ENCODE measurements around the gene ARL15.

Gene ARL15

DNA sequence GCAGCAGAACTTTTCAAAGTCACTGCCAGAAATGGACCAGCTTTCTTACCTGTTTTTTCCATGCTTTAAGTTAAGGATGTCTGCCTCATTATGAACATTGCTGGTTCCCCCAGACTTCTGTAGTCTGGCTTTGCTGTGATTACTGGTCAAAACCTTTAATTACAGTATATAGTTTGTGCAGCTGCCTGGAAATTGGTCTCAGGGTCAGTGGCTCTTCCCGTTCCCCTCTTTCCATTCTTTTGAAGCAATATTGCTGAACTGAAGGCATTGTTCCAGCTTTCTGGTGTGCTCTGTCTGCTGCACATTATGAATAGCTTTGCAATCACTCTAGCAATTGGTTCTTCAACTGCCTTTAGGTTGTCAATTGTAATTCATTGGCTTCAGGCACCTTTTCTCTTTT is 206.5 kb downstream of the ARL15 start:
- Histone ChIP-seq H3K4me2 (ENCODE audit: low read length) (no peak overlapping the region), H4K91ac (ENCODE audit: low read depth, low read length) (no peak overlapping the region), H4K12ac (ENCODE audit: low read depth, low read length) (no peak overlapping the region), H2BK5ac (ENCODE audit: low read depth, low read length, poor library complexity) (no peak overlapping the region), H3K27ac (ENCODE audit: low read depth, low read length) (no peak overlapping the region), H3K18ac (ENCODE audit: low read length) (no peak overlapping the region), H3K14ac (ENCODE audit: low read length) (no peak overlapping the region), H3K4me3 (ENCODE audit: low read depth, low read length) (no peak overlapping the region), H2AFZ (ENCODE audit: insufficient read depth, low read length, poor library complexity) (no peak overlapping the region), H3K9me3 (ENCODE audit: insufficient read depth, low read depth, low read length) (no peaks in the 10 kb centered on the region), H3K27me3 (ENCODE audit: insufficient read depth, low read length) (no peaks in the 10 kb centered on the region), H2BK12ac (ENCODE audit: low read length) (no peak overlapping the region), H3K36me3 (ENCODE audit: control insufficient read depth in 1 of 2, insufficient read depth in 2 of 2, low read length in 2 of 2) (no peaks in the 10 kb centered on the region), H2BK120ac (ENCODE audit: insufficient read depth, low read length, poor library complexity) (no peak overlapping the region), H2AK5ac (ENCODE audit: low read length) (no peak overlapping the region), H3K23ac (ENCODE audit: low read length) (no peak overlapping the region), H3K9ac (ENCODE audit: low read length) (no peak overlapping the region), H3K79me2 (ENCODE audit: control insufficient read depth, insufficient read depth, low read length, poor library complexity) (no peaks in the 10 kb centered on the region), H3K4ac (ENCODE audit: low read depth, low read length) (no peak overlapping the region), H3K79me1 (ENCODE audit: low read length) (no peaks in the 10 kb centered on the region), H4K8ac (ENCODE audit: low read depth, low read length) (no peak overlapping the region), H3K4me1 (ENCODE audit: control insufficient read depth in 1 of 2, insufficient read depth in 2 of 2, low read length in 2 of 2) (no peaks in the 10 kb centered on the region)
- WGBS (ENCODE audit: extremely low coverage, insufficient coverage, insufficient read length) = no CpG with 5 or more reads among the region's 1 CpG
- DNase-seq = no peak

DNA sequence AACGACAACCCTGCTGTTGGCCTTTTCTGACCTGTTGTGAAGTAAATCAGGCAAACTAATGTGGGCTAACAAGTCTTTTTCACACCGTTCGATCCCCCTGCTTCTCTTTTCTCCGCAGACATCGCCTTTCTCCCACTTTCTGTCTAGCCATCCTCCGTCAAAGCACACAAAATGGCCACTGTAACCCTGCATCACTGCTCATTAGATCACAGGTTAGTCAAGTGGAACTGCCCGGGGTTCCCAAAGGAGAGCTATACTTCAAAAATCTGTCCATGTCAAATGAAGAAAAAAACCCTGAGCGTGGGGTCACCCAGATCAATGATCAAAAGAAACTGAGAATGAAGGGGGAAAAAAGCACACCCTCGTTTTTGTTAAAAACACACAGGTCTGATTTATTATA is 212.1 kb downstream of the ARL15 start:
- H2BK5ac ChIP-seq (ENCODE audit: low read depth, low read length, poor library complexity) = no peak overlapping the region
- no peak overlapping the region for H3K9ac ChIP-seq (ENCODE audit: low read length)
- H3K4me3 ChIP-seq (ENCODE audit: low read depth, low read length) = no peak overlapping the region
- no peaks in the 10 kb centered on the region for H3K9me3 ChIP-seq (ENCODE audit: insufficient read depth, low read depth, low read length)
- no peak overlapping the region for H4K12ac ChIP-seq (ENCODE audit: low read depth, low read length)
- H3K79me2 ChIP-seq (ENCODE audit: control insufficient read depth, insufficient read depth, low read length, poor library complexity) = no peaks in the 10 kb centered on the region
- H2AFZ ChIP-seq (ENCODE audit: insufficient read depth, low read length, poor library complexity) = no peak overlapping the region
- H4K91ac ChIP-seq (ENCODE audit: low read depth, low read length) = no peak overlapping the region
- H3K4ac ChIP-seq (ENCODE audit: low read depth, low read length) = no peak overlapping the region
- H3K79me1 ChIP-seq (ENCODE audit: low read length) = no peaks in the 10 kb centered on the region
- no peak overlapping the region for H4K8ac ChIP-seq (ENCODE audit: low read depth, low read length)
- no peaks in the 10 kb centered on the region for H3K27me3 ChIP-seq (ENCODE audit: insufficient read depth, low read length)
- no peak overlapping the region for H2AK5ac ChIP-seq (ENCODE audit: low read length)
- no peak overlapping the region for H2BK12ac ChIP-seq (ENCODE audit: low read length)
- no peak overlapping the region for H3K23ac ChIP-seq (ENCODE audit: low read length)
- no CpG with 5 or more reads among the region's 9 CpGs for WGBS (ENCODE audit: extremely low coverage, insufficient coverage, insufficient read length)
- H3K14ac ChIP-seq (ENCODE audit: low read length) = no peak overlapping the region
- no peak overlapping the region for H3K27ac ChIP-seq (ENCODE audit: low read depth, low read length)
- no peak overlapping the region for H3K4me2 ChIP-seq (ENCODE audit: low read length)
- no peak overlapping the region for H3K18ac ChIP-seq (ENCODE audit: low read length)
- no peaks in the 10 kb centered on the region for H3K36me3 ChIP-seq (ENCODE audit: control insufficient read depth in 1 of 2, insufficient read depth in 2 of 2, low read length in 2 of 2)
- peaks cover 0 to under 1% of the 10 kb centered on the region in 2 experiments for H3K4me1 ChIP-seq (ENCODE audit: control insufficient read depth in 1 of 2, insufficient read depth in 2 of 2, low read length in 2 of 2)
- no peak overlapping the region for H2BK120ac ChIP-seq (ENCODE audit: insufficient read depth, low read length, poor library complexity)
- DNase-seq = no peak

DNA sequence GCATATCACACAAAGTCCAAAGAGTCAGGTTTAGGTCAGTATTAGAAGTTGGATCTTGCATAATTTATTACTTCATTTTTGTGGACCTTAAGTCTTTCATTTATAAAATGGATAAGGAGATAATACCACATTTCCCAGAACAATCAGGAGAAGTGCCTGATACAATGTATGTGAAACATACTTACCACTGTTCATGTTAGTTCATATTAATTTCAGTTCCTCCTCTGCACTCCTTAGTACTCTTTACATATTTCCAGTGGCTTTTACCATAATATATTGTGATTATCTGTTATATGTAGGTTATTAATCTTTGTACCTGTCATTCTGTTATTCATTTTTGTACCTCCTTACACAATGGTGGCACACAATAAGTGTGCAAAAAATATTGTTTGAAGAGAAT is 214.4 kb downstream of the ARL15 start:
- Histone ChIP-seq H2BK120ac (ENCODE audit: insufficient read depth, low read length, poor library complexity) (no peak overlapping the region), H3K79me2 (ENCODE audit: control insufficient read depth, insufficient read depth, low read length, poor library complexity) (no peaks in the 10 kb centered on the region), H4K91ac (ENCODE audit: low read depth, low read length) (no peak overlapping the region), H3K4me2 (ENCODE audit: low read length) (no peak overlapping the region), H2AFZ (ENCODE audit: insufficient read depth, low read length, poor library complexity) (no peak overlapping the region), H3K9ac (ENCODE audit: low read length) (no peak overlapping the region), H3K9me3 (ENCODE audit: insufficient read depth, low read depth, low read length) (no peaks in the 10 kb centered on the region), H3K36me3 (ENCODE audit: control insufficient read depth in 1 of 2, insufficient read depth in 2 of 2, low read length in 2 of 2) (no peaks in the 10 kb centered on the region), H3K4me3 (ENCODE audit: low read depth, low read length) (no peak overlapping the region), H3K4ac (ENCODE audit: low read depth, low read length) (no peak overlapping the region), H3K23ac (ENCODE audit: low read length) (no peak overlapping the region), H4K8ac (ENCODE audit: low read depth, low read length) (no peak overlapping the region), H3K4me1 (ENCODE audit: control insufficient read depth in 1 of 2, insufficient read depth in 2 of 2, low read length in 2 of 2) (peaks cover 0 to 4% of the 10 kb centered on the region in 2 experiments), H3K18ac (ENCODE audit: low read length) (no peak overlapping the region), H3K27me3 (ENCODE audit: insufficient read depth, low read length) (no peaks in the 10 kb centered on the region), H2BK5ac (ENCODE audit: low read depth, low read length, poor library complexity) (no peak overlapping the region), H3K79me1 (ENCODE audit: low read length) (no peaks in the 10 kb centered on the region), H3K14ac (ENCODE audit: low read length) (no peak overlapping the region), H3K27ac (ENCODE audit: low read depth, low read length) (no peak overlapping the region), H2BK12ac (ENCODE audit: low read length) (no peak overlapping the region), H4K12ac (ENCODE audit: low read depth, low read length) (no peak overlapping the region), H2AK5ac (ENCODE audit: low read length) (no peak overlapping the region)
- no peak for DNase-seq

DNA sequence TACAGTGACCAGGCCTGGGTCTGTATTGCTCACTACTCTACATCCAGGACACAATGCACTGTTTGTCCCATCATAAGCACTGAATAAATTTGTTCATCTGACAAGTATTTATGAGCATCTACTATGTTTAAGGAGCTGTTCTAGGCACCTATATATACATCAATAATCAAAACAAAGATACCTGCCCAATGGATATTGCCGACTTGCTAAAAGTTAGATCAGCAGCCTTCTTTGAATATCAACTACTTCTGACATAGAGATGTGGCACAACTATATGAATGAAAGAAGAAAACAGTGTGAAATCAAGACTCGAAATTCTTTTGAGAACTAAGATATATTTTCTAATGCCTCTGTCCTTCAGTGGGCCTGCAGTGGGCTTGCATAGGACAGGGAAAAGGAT is 215.7 kb downstream of the ARL15 start:
- H2BK5ac ChIP-seq (ENCODE audit: low read depth, low read length, poor library complexity) = no peak overlapping the region
- no peak overlapping the region for H3K27ac ChIP-seq (ENCODE audit: low read depth, low read length)
- H3K18ac ChIP-seq (ENCODE audit: low read length) = no peak overlapping the region
- DNase-seq = no peak
- no peaks in the 10 kb centered on the region for H3K36me3 ChIP-seq (ENCODE audit: control insufficient read depth in 1 of 2, insufficient read depth in 2 of 2, low read length in 2 of 2)
- H3K4me1 ChIP-seq (ENCODE audit: control insufficient read depth in 1 of 2, insufficient read depth in 2 of 2, low read length in 2 of 2) = peaks cover 0 to 4% of the 10 kb centered on the region in 2 experiments
- no peak overlapping the region for H2BK120ac ChIP-seq (ENCODE audit: insufficient read depth, low read length, poor library complexity)
- H3K4me2 ChIP-seq (ENCODE audit: low read length) = no peak overlapping the region
- H3K4me3 ChIP-seq (ENCODE audit: low read depth, low read length) = no peak overlapping the region
- no peaks in the 10 kb centered on the region for H3K9me3 ChIP-seq (ENCODE audit: insufficient read depth, low read depth, low read length)
- H3K14ac ChIP-seq (ENCODE audit: low read length) = no peak overlapping the region
- H4K12ac ChIP-seq (ENCODE audit: low read depth, low read length) = no peak overlapping the region
- no peak overlapping the region for H4K8ac ChIP-seq (ENCODE audit: low read depth, low read length)
- no peaks in the 10 kb centered on the region for H3K79me2 ChIP-seq (ENCODE audit: control insufficient read depth, insufficient read depth, low read length, poor library complexity)
- no peak overlapping the region for H2AFZ ChIP-seq (ENCODE audit: insufficient read depth, low read length, poor library complexity)
- no peak overlapping the region for H3K9ac ChIP-seq (ENCODE audit: low read length)
- no peak overlapping the region for H3K4ac ChIP-seq (ENCODE audit: low read depth, low read length)
- no peak overlapping the region for H2BK12ac ChIP-seq (ENCODE audit: low read length)
- no peaks in the 10 kb centered on the region for H3K27me3 ChIP-seq (ENCODE audit: insufficient read depth, low read length)
- H3K23ac ChIP-seq (ENCODE audit: low read length) = no peak overlapping the region
- no peak overlapping the region for H2AK5ac ChIP-seq (ENCODE audit: low read length)
- H4K91ac ChIP-seq (ENCODE audit: low read depth, low read length) = no peak overlapping the region
- WGBS (ENCODE audit: extremely low coverage, insufficient coverage, insufficient read length) = no CpG with 5 or more reads among the region's 2 CpGs
- no peaks in the 10 kb centered on the region for H3K79me1 ChIP-seq (ENCODE audit: low read length)

All from trophoblast cell (in vitro differentiated cells and primary cell).